HG02884 (cell line): ENCODE data around the gene GP1BB.

Experiments used
- ATAC-seq: cut with Tn5 transposase; IDR thresholded peaks from one replicate; pipeline ENCODE4 v1.9.1; 2021; ENCODE audit warnings: mild to moderate bottlenecking, moderate library complexity; ENCODE audit not compliant: unreplicated experiment

The GP1BB gene

DNA sequence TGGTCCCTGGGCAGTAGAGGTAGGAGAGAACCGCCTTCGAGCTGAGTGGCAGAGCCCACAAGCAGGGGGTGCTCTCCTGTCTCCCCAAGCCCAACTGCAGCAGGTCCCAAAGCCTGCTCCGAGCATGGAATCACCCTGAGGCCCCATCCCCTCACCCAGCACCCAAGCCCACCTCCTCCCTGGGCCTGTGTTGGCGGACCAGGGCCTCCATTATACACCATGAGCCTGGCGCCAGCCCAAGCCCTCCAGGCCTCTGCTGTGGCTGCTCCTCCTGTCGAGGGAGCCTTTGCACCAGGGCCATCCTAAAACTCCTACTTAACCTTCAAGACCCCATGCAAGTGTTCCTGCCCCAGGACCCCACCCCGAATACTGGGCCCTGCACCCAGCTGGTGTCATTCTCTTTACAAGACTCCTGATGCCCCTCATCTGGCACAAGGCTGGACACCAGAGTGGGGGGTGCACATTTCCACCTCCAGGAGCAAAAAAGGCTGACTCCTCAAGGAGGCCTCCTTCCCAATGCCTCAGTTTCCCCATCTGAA is 16.6 kb downstream of the GP1BB start:
- no peak for ATAC-seq

GRCh38 chr22:19740586-19740985 is 17.2 kb downstream of the GP1BB start:
- no peak for ATAC-seq

- ATAC-seq, result no peak
These were observed 17.7 kb downstream of the GP1BB start for GRCh38 chr22:19741053-19741452.

DNA sequence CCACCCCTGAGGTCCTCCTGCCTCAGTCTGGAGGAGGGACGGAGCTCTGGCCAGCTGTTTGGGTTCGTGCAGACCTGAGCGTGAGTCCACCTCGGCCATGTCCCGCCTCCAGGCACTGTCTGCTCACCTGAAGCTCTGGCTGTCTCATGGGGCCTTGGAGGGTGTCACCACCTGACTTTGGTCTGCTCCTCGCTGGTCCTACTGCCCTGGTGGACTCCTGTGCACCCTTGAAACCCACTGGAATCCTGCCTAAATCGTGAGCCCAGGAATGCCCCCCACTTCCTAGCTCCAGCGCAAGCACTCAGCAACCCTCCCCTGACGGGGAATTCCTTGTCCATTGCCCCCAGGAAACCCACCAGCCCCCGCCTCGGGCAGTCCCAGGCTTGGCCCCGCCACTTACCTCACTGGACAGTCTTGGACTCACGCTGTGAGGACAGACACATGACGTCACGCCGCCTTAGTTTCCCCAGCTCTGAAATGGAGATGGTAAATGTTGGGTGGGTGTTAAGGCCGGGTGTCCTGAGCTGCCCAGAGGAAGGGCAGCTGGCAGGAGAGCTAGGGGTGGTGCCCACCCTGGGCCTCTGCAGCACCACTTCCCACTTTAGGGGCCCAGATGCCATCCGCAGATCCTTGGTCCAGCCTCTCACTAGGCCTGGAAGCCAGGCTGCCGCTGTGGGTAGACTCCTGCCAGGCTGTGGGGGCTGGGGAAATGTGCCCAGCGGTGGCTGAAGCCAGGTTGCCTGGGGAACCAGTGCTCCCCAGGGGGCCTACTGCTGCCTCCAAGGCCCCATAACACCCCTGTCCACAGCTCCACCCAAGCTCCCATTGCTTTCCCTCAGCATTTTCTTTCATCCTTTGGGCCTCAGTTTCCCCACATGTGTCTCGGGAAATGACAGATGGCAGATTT is 19.1 kb downstream of the GP1BB start:
- no peak for ATAC-seq

DNA sequence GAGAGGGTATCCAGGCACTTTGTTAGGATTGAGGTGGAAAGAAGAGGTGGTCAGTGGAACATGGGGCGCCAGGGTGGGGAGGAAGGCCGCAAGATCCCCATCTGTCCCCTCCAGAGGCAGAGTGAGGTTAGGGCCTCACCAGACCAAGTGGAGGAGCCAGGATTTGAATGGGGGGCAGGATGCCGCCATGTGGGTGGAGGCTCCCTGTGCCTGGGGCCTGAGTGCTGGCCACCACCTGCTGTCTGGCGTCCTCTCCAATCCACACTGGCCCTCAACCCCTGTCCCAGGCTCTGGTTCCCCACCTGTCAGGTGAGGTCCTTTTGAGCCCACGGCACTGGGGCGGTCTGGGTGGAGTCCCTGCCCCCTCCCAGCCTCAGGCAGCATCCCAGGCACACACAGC is 19.7 kb downstream of the GP1BB start:
- no peak for ATAC-seq

DNA sequence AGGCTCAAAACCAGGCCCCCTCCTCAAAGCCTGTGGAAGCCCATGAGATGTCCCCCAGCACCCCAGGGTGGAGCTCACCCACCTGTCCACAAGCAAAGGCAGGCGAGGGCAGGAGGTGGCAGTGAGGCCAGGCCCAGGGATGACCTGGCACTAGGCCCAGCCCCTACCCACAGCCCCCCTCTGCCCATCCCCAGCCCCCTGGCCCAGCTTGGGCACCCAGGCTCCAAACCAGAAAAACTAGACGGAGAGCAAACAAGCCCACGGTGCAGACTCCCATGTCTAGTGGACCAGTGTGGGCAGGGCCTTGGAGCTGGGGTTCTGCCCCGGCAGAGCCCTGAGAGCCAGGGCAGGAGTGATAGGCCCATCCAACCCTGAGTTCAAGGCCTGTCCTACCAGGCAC is 20.3 kb downstream of the GP1BB start:
- no peak for ATAC-seq

DNA sequence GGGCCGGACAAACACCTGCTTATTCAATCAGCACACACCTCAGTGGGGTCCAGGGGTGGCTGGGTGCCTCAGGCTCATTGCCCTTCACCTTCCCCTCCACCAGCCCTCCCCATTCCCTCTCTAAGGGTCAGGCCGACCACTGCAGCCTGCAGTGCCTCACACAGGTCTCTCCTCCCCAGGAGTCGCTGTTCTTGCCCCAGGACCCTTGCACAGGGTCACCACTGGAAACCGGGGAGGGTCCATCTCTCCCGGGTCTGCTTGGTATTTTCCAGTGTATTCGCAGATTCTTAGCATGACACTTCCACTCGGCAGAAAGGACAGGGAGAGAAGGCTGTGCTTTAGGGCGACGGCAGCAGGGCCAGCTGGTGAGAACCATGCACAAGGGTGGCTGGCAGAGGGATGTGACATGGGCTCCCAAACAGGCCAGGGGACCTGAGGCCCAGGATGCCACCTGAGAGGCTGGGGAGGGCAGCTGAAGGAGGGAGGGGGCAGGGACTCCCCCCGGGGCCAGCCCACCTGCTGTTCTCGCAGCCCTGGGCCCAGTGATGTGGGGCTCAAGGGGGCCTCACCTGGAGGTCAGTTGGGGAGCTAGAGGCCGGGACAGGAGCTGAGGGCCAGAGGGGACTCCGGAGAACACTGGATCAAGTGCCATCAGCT is 21.1 kb downstream of the GP1BB start:
- ATAC-seq, result no peak

DNA sequence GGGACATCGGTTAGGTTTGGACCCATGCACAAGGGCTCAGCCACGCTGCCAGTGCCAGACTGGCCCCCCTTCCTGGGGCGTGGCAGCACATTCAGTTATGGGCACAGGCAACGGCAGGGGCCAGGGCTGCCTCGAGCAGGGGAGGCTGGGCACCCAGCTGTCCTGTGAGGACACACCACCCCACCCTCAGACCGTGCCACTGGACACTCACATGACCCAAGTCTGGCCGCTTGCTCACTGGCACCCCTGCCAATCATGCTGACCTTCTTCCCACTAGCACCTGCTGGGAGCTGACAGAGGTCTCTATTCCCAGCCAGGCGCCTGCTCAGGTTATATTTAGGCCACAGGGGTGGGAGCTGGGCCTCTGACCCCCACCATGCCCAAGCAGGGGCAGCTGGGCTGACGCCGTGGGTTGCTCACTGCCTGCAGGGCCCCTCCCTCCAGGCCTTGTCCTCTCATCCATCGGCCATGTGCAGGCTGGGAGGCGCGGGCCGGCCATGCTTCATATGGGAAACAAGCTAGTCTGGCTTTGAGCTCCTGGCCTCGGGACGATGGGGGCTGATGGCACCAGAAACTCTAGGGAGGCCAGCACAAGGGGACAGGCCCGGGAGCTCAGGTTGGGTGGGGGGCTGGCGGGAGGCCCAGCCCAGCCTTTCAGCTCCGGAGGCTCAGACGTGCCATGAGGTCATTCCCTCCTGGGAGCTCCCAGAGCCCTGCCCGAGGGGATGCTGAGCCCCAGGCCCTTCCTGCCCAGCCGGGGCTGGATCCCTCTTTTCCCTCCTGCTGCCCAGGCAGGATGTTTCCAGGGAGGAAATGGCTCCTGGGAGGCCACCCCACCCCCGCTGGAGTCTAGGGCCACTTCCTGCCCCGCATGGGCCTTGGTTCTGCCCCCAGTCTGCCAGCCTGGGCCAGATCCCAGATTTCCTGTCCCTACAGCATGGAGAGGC is 22.1 kb downstream of the GP1BB start:
- ATAC-seq, result no peak

- ATAC-seq, result no peak
These were observed 23.4 kb downstream of the GP1BB start for GRCh38 chr22:19746726-19747125.

DNA sequence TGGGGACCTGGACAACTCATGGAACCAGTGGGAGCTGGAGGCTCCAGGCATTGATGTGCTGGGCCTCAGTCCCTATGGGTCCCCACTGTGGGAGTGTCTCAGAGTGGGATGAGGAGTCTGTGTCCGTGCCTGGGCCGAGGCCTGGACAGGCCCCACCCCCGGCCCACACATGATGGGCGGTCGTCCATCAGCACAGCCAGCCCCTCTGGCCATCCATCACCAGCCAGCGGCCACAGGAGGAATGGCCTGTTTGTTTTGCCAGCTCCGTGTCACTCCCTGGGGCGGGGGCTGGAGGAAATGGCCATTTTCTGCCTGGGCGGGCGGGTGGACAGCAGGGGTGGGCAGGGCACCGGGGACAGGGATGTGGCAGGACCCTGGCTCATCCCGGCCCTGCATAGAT is 24.2 kb downstream of the GP1BB start:
- no peak for ATAC-seq

- no peak for ATAC-seq
These were observed 24.8 kb downstream of the GP1BB start for GRCh38 chr22:19748139-19748538.

DNA sequence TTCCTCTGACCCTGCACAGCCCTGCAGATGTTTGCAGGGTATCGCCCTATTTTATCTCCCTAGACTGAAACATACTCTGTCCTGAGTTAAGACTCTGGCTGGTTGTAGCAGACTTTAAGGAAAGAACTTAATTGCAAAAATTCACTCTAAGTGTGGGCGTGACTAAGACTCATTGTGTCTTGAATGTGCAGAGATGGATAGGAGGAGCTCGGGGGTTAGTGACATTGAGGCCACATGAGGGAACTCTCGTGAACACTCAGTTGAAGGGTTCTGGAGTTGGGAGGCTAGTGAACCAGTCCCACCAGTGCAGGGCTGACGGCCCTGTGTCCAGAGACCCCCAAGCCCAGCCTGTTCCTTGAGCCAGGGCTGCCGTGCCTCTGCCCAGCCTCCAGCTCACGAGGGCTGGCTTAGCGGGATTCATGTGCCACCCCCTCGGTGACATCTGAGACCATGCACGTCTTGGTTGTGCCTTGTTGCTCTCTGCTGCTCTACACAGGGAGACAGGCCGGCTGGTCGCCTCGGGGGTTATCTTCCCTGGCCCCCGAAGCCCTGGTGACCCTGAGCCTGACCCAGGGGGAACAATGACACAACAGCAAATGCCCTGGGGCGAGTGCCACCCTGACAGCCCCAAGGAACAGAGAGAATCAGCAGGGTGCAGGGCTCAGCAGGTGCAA is 25.8 kb downstream of the GP1BB start:
- ATAC-seq, result no peak

DNA sequence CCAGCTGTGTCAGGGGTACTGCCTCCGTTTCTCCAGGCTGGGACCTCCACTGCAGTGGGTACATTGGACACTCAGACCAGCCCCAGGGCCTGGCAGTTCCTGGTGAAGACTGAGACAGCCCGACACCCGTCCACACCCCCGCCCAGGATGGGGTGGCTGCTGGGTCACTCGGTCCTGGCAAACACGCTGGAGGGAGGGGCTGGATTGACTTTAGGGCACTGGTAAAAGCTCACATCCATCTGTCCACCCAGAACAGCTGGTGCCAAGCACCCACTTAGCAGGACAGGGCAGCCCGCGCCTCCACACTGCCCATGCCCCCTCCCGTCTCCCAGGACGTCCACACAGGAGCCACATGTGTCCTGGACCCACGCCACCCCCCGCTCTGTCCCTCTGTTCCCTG is 26.5 kb downstream of the GP1BB start:
- ATAC-seq, result no peak

DNA sequence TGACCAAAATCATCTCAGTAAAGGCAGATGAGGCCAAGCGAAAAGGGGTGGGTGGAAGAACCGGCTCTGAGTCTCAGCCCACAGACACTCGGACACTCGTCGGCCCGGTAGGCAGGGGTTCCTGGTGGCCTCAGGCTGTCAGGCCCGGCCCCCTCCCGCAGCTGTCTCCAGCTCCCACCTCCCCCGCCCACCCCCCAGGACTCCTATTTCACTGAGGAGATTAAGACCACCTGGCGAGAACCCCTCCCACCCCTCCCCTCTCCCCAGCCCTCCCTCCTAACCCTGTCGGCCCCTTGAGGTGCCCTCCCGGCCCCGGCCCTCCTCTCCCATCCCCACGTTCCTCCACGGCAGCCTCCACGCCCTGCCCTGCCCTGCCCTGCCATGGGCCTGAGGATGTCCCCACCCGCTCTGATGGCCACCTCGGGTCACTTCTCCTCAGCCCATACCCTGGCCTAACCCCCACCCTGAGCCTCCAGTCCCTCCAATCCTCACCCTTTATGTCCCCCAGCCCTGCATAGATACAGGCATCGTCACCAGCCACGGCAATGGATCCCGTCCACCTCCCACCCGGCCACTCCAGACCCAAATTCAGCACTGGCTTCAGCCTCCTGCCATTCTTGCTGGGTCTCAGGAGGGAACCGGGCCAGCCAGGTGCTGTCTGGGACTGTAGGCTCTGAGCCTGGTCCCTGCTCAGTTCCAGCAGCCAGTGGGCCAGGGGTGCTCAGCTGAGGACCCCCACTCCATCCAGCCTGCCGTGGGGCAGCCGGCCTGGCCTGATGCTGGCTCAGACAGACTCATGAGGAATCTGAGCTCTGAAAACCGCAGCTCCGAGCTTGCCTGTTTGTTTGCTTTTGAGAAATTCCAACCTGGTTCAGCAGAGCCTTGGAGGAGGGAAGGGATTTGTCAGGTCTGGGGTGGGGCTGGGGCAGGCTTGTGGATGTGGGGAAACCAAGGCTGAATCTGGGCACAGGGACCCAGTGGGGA is 27.5 kb downstream of the GP1BB start:
- ATAC-seq, result no peak

GRCh38 chr22:19751497-19752245 is 28.3 kb downstream of the GP1BB start:
- ATAC-seq, result no peak

- no peak for ATAC-seq
These were observed 29.9 kb downstream of the GP1BB start for GRCh38 chr22:19753090-19753842.

DNA sequence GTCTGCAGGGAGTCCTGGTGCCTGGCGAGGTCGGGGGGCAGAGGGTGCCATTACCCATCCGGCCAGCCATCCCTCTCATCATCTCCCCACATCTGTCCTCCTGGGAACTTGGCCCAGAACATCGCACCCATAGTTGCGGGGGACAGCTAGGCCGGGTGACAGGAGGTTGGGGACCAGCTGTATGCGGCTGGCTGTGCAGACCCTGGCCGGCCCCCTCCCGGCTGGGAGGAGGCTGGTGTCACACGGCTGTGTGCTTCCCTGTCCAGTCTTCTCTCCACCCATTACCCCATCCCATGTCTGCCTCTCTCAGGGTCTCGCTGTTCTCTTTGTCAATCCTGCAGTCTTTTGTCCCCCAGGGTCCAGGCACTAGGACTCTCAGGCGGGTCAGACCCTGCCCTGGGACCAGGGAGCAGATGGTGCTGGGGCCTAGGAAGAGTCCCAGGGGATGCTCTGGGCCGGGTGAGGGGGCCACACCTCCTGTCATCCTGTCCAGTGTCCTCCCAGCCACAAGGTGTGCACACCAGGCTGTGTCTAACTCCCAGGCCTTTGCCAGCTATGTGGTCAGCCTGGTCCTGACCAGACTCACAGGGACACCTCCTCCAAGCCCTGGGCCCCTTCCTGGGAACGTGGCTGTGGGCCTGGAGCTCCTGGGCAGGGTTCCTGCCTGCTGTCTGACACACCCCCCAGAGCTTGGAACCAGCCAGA is 30.8 kb downstream of the GP1BB start:
- no peak for ATAC-seq
